ENCODE results near the gene TPPP2.

- TF ChIP-seq CTCF (IDR thresholded peaks at IDR 0.05) (no peak), POLR2A (IDR thresholded peaks at IDR 0.05) (no peak)
These were observed 2.5 kb downstream of the TPPP2 start for GRCh38 chr14:21032326-21033132.
